PC-9 (cell line): ENCODE measurements around the gene UTP18. TPM values are rescaled to one million over a fixed set of nuclear protein-coding genes. Genes with fewer than 3 reads are reported as not detected.

Experiments used
- BruUV-seq: library from RNA; stranded (reverse); fragments of 400-500 nt; replicated peaks from 2 replicates; lab custom pipeline; 2021; lab: Mats Ljungman, UMichigan
- CTCF ChIA-PET: fragments of 300-600 bp; sonication (Branson Sonifier 250); formaldehyde crosslinking; loops from one replicate; lab custom pipeline; 2022; ENCODE audit warnings: antibody characterized with exemption; lab: Charles Lee
- POLR2A ChIA-PET: fragments of 300-600 bp; sonication (Branson Sonifier 250); formaldehyde crosslinking; loops from one replicate; lab custom pipeline; 2022; ENCODE audit warnings: antibody characterized with exemption; ENCODE audit not compliant: unreplicated experiment; lab: Charles Lee
- DNase-seq, 2 experiments: peaks; one replicate each; pipeline versions ENCODE4 v3.0.0 to v3.0.0-alpha.2; 2015 to 2022; ENCODE audit warnings: mixed read lengths in 1 of 2
- H2AFZ ChIP-seq: fragments of 200-600 bp; sonication (generic); 2 replicates; pipeline ENCODE4 v1.8.1; 2017; ENCODE audit warnings: antibody characterized with exemption
- H3F3A ChIP-seq: fragments of 200-600 bp; sonication (generic); 2 replicates; pipeline ENCODE4 v1.8.1; 2017; ENCODE audit warnings: antibody characterized with exemption, mild to moderate bottlenecking, low read depth; ENCODE audit not compliant: insufficient read depth
- H3K27ac ChIP-seq: fragments of 200-600 bp; sonication (generic); 2 replicates; pipeline ENCODE4 v1.6.1; 2016; ENCODE audit warnings: mixed run types
- H3K27me3 ChIP-seq: fragments of 200-600 bp; sonication (generic); 2 replicates; pipeline ENCODE4 v1.6.1; 2016; ENCODE audit warnings: low read depth, mixed run types; ENCODE audit not compliant: insufficient read depth
- H3K36me3 ChIP-seq: fragments of 200-600 bp; sonication (generic); 2 replicates; pipeline ENCODE4 v1.6.1; 2016; ENCODE audit warnings: low read depth, mixed run types
- H3K4me1 ChIP-seq: fragments of 200-600 bp; sonication (generic); replicated peaks from 2 replicates; pipeline ENCODE4 v1.6.1; 2016; ENCODE audit warnings: mixed run types; ENCODE audit not compliant: insufficient read depth
- H3K4me2 ChIP-seq: fragments of 200-600 bp; sonication (generic); 2 replicates; pipeline ENCODE4 v1.6.1; 2017; ENCODE audit warnings: mixed run types
- H3K4me3 ChIP-seq: fragments of 200-600 bp; sonication (generic); 2 replicates; pipeline ENCODE4 v1.6.1; 2016; ENCODE audit warnings: mixed run types
- H3K79me2 ChIP-seq: fragments of 200-600 bp; sonication (generic); 2 replicates; pipeline ENCODE4 v1.6.1; 2017; ENCODE audit warnings: low read depth, mixed run types
- H3K9me2 ChIP-seq: fragments of 200-600 bp; sonication (generic); 2 replicates; pipeline ENCODE4 v1.8.1; 2017; ENCODE audit warnings: mild to moderate bottlenecking; ENCODE audit not compliant: insufficient read depth
- H3K9me3 ChIP-seq: fragments of 200-600 bp; sonication (generic); 2 replicates; pipeline ENCODE4 v1.8.1; 2016; ENCODE audit warnings: low read depth; ENCODE audit not compliant: insufficient read depth
- H4K20me1 ChIP-seq: fragments of 200-600 bp; sonication (generic); 2 replicates; pipeline ENCODE4 v1.8.1; 2017; ENCODE audit not compliant: insufficient read depth
- EZH2 ChIP-seq: fragments of 200-600 bp; sonication (generic); IDR thresholded peaks from 2 replicates; pipeline ENCODE4 v1.8.0; 2017; ENCODE audit warnings: antibody characterized with exemption, low read depth
- intact Hi-C: fragments of 100-400 bp; cut with micrococcal nuclease; formaldehyde crosslinking; loops from one replicate; pipeline ENCODE4 v1.10.0; 2022; ENCODE audit not compliant: unreplicated experiment
- total RNA-seq: library from RNA; stranded (reverse); gene quantifications from 2 replicates; pipeline ENCODE4 v1.2.3, GENCODE V29; 2021
- TF ChIP-seq, protein P1 (sequence below): fragments of 200-600 bp; sonication (generic); conservative IDR thresholded peaks from 2 replicates; pipeline ENCODE4 v1.6.1; 2017; ENCODE audit warnings: mixed run types, antibody characterized with exemption, mild to moderate bottlenecking, moderate library complexity

UTP18 gene
- total RNA-seq, 1 experiment from 2014 or later: 31.8 TPM

DNA sequence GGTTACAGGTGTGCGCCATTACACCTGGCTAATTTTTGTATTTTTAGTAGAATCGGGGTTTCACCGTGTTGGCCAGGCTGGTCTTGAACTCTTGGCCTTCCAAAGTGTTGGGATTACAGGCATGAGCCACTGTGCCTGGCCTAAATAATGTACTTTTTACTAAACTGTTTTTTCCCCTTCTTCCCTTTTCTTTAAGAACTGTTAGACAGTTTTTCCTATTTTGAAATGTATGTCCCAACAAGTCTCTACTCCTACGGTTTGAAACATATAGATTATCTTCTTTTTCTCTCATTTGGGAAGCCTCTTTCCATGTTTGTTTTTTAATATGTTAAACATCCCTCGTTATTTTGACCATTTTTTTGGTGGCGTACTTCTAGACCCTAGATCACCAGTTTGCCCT is 9.6 kb downstream of the UTP18 start:
- Histone ChIP-seq H3K9me2 (no peaks in the 10 kb centered on the region), H3K27ac (no peak overlapping the region), H2AFZ (no peak overlapping the region), H4K20me1 (peaks cover 45% of the 10 kb centered on the region), H3K4me3 (no peak overlapping the region), H3K4me1 (no peaks in the 10 kb centered on the region), H3F3A (peaks cover 2% of the 10 kb centered on the region), H3K4me2 (no peak overlapping the region), H3K79me2 (peaks cover 14% of the 10 kb centered on the region), H3K9me3 (no peaks in the 10 kb centered on the region), H3K27me3 (no peaks in the 10 kb centered on the region), H3K36me3 (peaks cover 39% of the 10 kb centered on the region)
- BruUV-seq: no TSS peak
- ChIA-PET CTCF (interaction anchor here (0.6 kb wide), 1 partner anchor 29 kb away, joined by 3 read pairs; no protein-coding TSS in a partner anchor), POLR2A (no interaction called here)
- TF ChIP-seq, protein P1, sequence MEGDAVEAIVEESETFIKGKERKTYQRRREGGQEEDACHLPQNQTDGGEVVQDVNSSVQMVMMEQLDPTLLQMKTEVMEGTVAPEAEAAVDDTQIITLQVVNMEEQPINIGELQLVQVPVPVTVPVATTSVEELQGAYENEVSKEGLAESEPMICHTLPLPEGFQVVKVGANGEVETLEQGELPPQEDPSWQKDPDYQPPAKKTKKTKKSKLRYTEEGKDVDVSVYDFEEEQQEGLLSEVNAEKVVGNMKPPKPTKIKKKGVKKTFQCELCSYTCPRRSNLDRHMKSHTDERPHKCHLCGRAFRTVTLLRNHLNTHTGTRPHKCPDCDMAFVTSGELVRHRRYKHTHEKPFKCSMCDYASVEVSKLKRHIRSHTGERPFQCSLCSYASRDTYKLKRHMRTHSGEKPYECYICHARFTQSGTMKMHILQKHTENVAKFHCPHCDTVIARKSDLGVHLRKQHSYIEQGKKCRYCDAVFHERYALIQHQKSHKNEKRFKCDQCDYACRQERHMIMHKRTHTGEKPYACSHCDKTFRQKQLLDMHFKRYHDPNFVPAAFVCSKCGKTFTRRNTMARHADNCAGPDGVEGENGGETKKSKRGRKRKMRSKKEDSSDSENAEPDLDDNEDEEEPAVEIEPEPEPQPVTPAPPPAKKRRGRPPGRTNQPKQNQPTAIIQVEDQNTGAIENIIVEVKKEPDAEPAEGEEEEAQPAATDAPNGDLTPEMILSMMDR: no peak
- TF ChIP-seq EZH2: no peak
- intact Hi-C loops: no loop called here
- DNase-seq: no peak

DNA sequence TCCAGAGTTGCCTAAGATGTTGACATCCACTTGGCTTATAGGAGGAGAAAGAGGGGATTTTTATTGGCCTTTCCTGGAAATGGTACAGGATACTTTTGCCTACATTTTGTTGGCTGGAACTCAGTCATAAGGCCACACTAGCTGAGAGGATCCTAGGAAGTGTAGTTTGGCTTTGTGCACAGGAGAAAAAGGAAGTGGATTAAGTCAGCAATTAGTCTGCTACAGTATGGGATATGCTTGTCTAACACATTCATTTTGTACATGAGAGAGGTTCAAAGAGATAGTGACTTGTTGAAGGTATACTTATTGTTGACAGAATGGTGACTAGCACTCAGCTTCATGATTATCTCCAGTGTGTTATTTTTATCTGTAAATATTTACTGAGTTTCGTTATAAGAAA is 10.3 kb downstream of the UTP18 start:
- Histone ChIP-seq H3K79me2 (peaks cover 10% of the 10 kb centered on the region), H3K9me2 (no peaks in the 10 kb centered on the region), H3K27me3 (no peaks in the 10 kb centered on the region), H3F3A (no peaks in the 10 kb centered on the region; the same call in 1 of the 2 replicates), H3K4me1 (no peaks in the 10 kb centered on the region), H4K20me1 (peaks cover 47% of the 10 kb centered on the region), H3K4me2 (no peak overlapping the region), H3K27ac (no peak overlapping the region), H3K36me3 (peaks cover 43% of the 10 kb centered on the region), H3K4me3 (no peak overlapping the region), H2AFZ (no peak overlapping the region), H3K9me3 (no peaks in the 10 kb centered on the region)
- no TSS peak for BruUV-seq
- intact Hi-C loops: no loop called here
- ChIA-PET CTCF (no interaction called here), POLR2A (no interaction called here)
- no peak for DNase-seq
- TF ChIP-seq, protein P1: no peak
- TF ChIP-seq EZH2: no peak

DNA sequence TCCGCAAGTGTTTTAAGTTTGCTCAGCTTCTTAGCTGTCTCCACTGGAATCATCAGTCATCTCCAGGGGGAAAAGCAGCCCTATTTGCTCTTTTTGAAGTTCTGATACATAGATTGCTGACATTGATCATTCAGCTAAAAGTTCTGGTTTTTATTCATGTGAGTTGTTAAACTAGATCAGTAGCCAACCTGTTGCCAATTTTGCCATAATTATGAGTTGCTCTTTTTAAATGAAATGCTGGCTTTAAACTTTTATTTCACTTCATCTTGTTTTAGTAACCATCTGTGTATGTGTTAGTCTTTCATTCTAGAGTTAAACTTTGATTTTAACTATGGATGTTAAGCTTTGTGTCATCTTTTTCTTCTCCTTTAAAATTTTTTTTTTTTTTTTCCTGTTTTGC is 12.5 kb downstream of the UTP18 start:
- Histone ChIP-seq H3K36me3 (peaks cover 37% of the 10 kb centered on the region), H3K4me3 (no peak overlapping the region)

DNA sequence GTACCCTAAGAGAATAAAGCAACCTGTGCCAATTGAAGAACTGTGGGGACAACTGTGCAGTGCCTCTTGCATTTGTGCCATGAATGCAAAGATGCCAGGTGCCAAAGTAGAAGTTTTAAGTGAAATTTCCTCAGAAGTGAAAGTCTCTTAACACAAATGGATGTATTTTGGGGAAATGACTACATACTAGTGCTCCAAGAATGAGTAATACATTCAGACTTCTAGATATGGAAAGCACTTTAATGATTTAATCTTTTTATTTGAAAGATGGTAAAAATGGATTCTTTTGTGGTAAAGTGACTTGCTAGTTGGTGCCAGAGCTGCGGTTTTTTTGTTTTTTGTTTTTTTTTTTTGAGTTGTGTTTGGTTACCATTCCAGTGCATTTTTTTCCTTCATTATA is 15.0 kb downstream of the UTP18 start:
- BruUV-seq: no TSS peak
- no peak overlapping the region for H3K27ac ChIP-seq
- H3K36me3 ChIP-seq: peaks cover 38% of the 10 kb centered on the region
- H3K9me3 ChIP-seq: no peaks in the 10 kb centered on the region
- no peaks in the 10 kb centered on the region for H3K27me3 ChIP-seq
- no peaks in the 10 kb centered on the region for H3K4me1 ChIP-seq
- CTCF ChIA-PET: no interaction called here
- no peak for TF ChIP-seq EZH2
- TF ChIP-seq, protein P1: no peak
- H3K79me2 ChIP-seq: peaks cover 10% of the 10 kb centered on the region
- no peak overlapping the region for H3K4me2 ChIP-seq
- H3K9me2 ChIP-seq: no peaks in the 10 kb centered on the region
- POLR2A ChIA-PET: no interaction called here
- no peak for DNase-seq
- intact Hi-C loops: no loop called here
- H4K20me1 ChIP-seq: peaks cover 32% of the 10 kb centered on the region
- no peak overlapping the region for H2AFZ ChIP-seq
- peaks cover 3% of the 10 kb centered on the region for H3F3A ChIP-seq
- H3K4me3 ChIP-seq: no peak overlapping the region

More for the DNA sequence above, 12.5 kb downstream of the UTP18 start:
- H3K9me2 ChIP-seq: no peaks in the 10 kb centered on the region
- peaks cover 3% of the 10 kb centered on the region for H3F3A ChIP-seq
- POLR2A ChIA-PET: no interaction called here
- intact Hi-C loops: no loop called here
- no peaks in the 10 kb centered on the region for H3K4me1 ChIP-seq
- no peak for TF ChIP-seq EZH2
- H4K20me1 ChIP-seq: peaks cover 34% of the 10 kb centered on the region
- CTCF ChIA-PET: no interaction called here
- no peak for DNase-seq
- H3K27ac ChIP-seq: no peak overlapping the region
- peaks cover 10% of the 10 kb centered on the region for H3K79me2 ChIP-seq
- no peaks in the 10 kb centered on the region for H3K27me3 ChIP-seq
- BruUV-seq: no TSS peak
- no peak overlapping the region for H2AFZ ChIP-seq
- H3K4me2 ChIP-seq: no peak overlapping the region
- H3K9me3 ChIP-seq: no peaks in the 10 kb centered on the region
